SK-N-SH (cell line): Measurements from ENCODE around the gene IL31RA. TPM values are rescaled to one million over a fixed set of nuclear protein-coding genes. Genes with fewer than 3 reads are reported as not detected.

ENCODE experiments used
- CTCF ChIA-PET: fragments of 300-600, 350-600 bp; formaldehyde crosslinking; extraction: SDS; loops from one replicate; lab custom pipeline; 2021; lab: Yijun Ruan, JAX
- POLR2A ChIA-PET: fragments of 350-600 bp; sonication (Branson Sonifier 250); formaldehyde crosslinking; extraction: SDS; loops from one replicate; lab custom pipeline; 2020; ENCODE audit warnings: antibody characterized with exemption, inconsistent platforms; lab: Yijun Ruan, JAX
- DNase-seq: peaks from one replicate; pipeline ENCODE4 v3.0.0; 2012
- H2AFZ ChIP-seq: fragments of 200-600 bp; sonication (generic); 2 replicates; pipeline ENCODE4 v1.8.1; 2016; ENCODE audit warnings: antibody characterized with exemption, mild to moderate bottlenecking, low read depth
- H3F3A ChIP-seq: fragments of 200-600 bp; sonication (generic); replicated peaks from 2 replicates; pipeline ENCODE3; 2016; ENCODE audit warnings: antibody characterized with exemption, mild to moderate bottlenecking; ENCODE audit not compliant: insufficient read depth
- H3K27ac ChIP-seq, 2 experiments: fragments of 200-500 bp in 1 of 2; fragments of 200-600 bp in 1 of 2; sonication (Bioruptor generic) in 1 of 2; sonication (generic), shearing (Covaris generic) in 1 of 2; 2 replicates each; pipeline versions ENCODE4 v1.5.1 to v1.6.1; 2014 to 2016; ENCODE audit warnings: low read depth in 2 of 2, inconsistent platforms in 1 of 2, low read length in 1 of 2, mild to moderate bottlenecking in 1 of 2, mixed read lengths in 1 of 2
- H3K27me3 ChIP-seq: fragments of 200-600 bp; sonication (generic), shearing (Covaris generic); 2 replicates; pipeline ENCODE4 v1.6.1; 2016; ENCODE audit warnings: mixed run types; ENCODE audit not compliant: insufficient read depth
- H3K36me3 ChIP-seq, 2 experiments: fragments of 200-500 bp in 1 of 2; fragments of 200-600 bp in 1 of 2; sonication (Bioruptor generic) in 1 of 2; sonication (generic) in 1 of 2; replicated peaks in 1 of 2; 2 replicates each; pipeline versions ENCODE3 to v1.5.1; 2014 to 2016; ENCODE audit warnings: low read length in 1 of 2, mild to moderate bottlenecking in 1 of 2; ENCODE audit not compliant: insufficient read depth in 2 of 2, control insufficient read depth in 1 of 2
- H3K4me1 ChIP-seq, 2 experiments: fragments of 200-500 bp in 1 of 2; fragments of 200-600 bp in 1 of 2; sonication (Bioruptor generic) in 1 of 2; sonication (generic), shearing (Covaris generic) in 1 of 2; 2 replicates each; pipeline versions ENCODE4 v1.5.1 to v1.6.1; 2014 to 2016; ENCODE audit warnings: low read depth in 1 of 2, low read length in 1 of 2, mixed run types in 1 of 2; ENCODE audit not compliant: insufficient read depth in 2 of 2, control insufficient read depth in 1 of 2
- H3K4me2 ChIP-seq: fragments of 200-600 bp; sonication (generic), shearing (Covaris generic); 2 replicates; pipeline ENCODE4 v1.6.1; 2017; ENCODE audit warnings: mixed run types
- H3K4me3 ChIP-seq, 2 experiments: fragments of 200-500 bp in 1 of 2; fragments of 200-600 bp in 1 of 2; sonication (Bioruptor generic) in 1 of 2; sonication (generic), shearing (Covaris generic) in 1 of 2; 2 replicates each; pipeline versions ENCODE4 v1.5.1 to v1.8.1; 2014 to 2016; ENCODE audit warnings: low read depth in 2 of 2, inconsistent platforms in 1 of 2, low read length in 1 of 2, mild to moderate bottlenecking in 1 of 2, mixed read lengths in 1 of 2, moderate library complexity in 1 of 2
- H3K79me2 ChIP-seq: fragments of 200-600 bp; sonication (generic); 2 replicates; pipeline ENCODE4 v1.8.1; 2017; ENCODE audit warnings: mild to moderate bottlenecking; ENCODE audit not compliant: insufficient read depth
- H3K9ac ChIP-seq: fragments of 200-600 bp; sonication (generic); 2 replicates; pipeline ENCODE4 v1.6.1; 2017; ENCODE audit warnings: mixed run types
- H3K9me2 ChIP-seq: fragments of 200-600 bp; sonication (generic); 2 replicates; pipeline ENCODE4 v1.6.1; 2017; ENCODE audit warnings: mixed run types
- H3K9me3 ChIP-seq: fragments of 200-600 bp; sonication (generic); 2 replicates; pipeline ENCODE4 v1.6.1; 2017; ENCODE audit warnings: mixed run types, mild to moderate bottlenecking, moderate library complexity
- H4K20me1 ChIP-seq: fragments of 200-600 bp; sonication (generic); 2 replicates; pipeline ENCODE4 v1.6.1; 2017; ENCODE audit warnings: mild to moderate bottlenecking, mixed run types; ENCODE audit not compliant: insufficient read depth
- CHD2 ChIP-seq: fragments of 150-350 bp; IDR thresholded peaks from 2 replicates; pipeline ENCODE4 v1.6.1; 2018; ENCODE audit warnings: low read length; ENCODE audit not compliant: partially characterized antibody
- ELF1 ChIP-seq: IDR thresholded peaks from 2 replicates; pipeline ENCODE4 v1.4.0; 2012
- EP300 ChIP-seq, 2 experiments: IDR thresholded peaks; 2 replicates each; pipeline versions ENCODE4 v1.4.0 to v1.6.1; 2012; ENCODE audit warnings: borderline replicate concordance in 1 of 2, low read depth in 1 of 2, low read length in 1 of 2
- RXRA ChIP-seq: IDR thresholded peaks from 2 replicates; pipeline ENCODE4 v1.4.0; 2012; ENCODE audit warnings: low read depth, mild to moderate bottlenecking, borderline replicate concordance
- TCF12 ChIP-seq: IDR thresholded peaks from 2 replicates; pipeline ENCODE4 v1.4.0; 2012
- USF2 ChIP-seq: fragments of 150-350 bp; IDR thresholded peaks from 2 replicates; pipeline ENCODE4 v1.6.1; 2017; ENCODE audit warnings: antibody characterized with exemption, low read length, low read depth, borderline replicate concordance
- WGBS: methylation state at CpG from one replicate; pipeline ENCODE4 v1.1.6; 2017; ENCODE audit warnings: low lambda C conversion rate; 5-methylcytosine and 5-hydroxymethylcytosine counted together
- polyA plus RNA-seq, 3 experiments: library from polyadenylated mRNA; depleted of rRNA; stranded (reverse); fragments of >200 nt; gene quantifications; 2 replicates each; pipeline ENCODE4 v1.2.3, GENCODE V29; 2012
- TF ChIP-seq, protein P1 (sequence below): IDR thresholded peaks from 2 replicates; pipeline ENCODE4; 2012
- TF ChIP-seq, protein P2 (sequence below): IDR thresholded peaks from 2 replicates; pipeline ENCODE4 v1.4.0; 2012; ENCODE audit warnings: low read depth, borderline replicate concordance

The IL31RA gene
- polyA plus RNA-seq, 1 of the 3 experiments (the other 2 are of a cell fraction), result 0.20 TPM

DNA sequence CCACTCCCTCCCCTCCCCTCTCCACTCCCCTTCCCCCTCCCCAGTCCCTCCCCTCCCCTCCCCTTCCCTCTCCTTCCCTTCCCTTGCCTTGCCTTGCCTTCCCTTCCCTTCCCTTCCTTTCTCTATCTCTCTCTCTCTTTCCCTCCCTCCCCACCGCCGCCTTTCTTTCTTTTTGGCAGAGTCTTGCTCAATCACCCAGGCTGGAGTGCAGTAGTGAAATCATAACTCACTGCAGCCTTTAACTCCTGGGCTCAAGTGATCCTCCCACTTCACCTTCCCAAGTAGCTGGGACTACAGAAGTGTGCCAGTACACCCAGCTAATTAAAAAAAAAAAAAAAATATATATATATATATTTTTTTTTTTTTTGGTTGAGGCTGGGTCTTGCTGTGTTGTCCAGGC is 45.5 kb downstream of the IL31RA start:
- ChIA-PET POLR2A (no interaction called here), CTCF (interaction anchor here (1.2 kb wide), 1 partner anchor 15 kb away, joined by 3 read pairs; no protein-coding TSS in a partner anchor)
- 97% methylated on average over 2 of the region's 2 CpGs for WGBS
- Histone ChIP-seq H3K4me3 (no peak overlapping the region), H3K27ac (no peak overlapping the region), H3F3A (peaks cover 12% of the 10 kb centered on the region), H3K79me2 (no peaks in the 10 kb centered on the region), H3K27me3 (no peaks in the 10 kb centered on the region), H3K36me3 (no peaks in the 10 kb centered on the region), H2AFZ (no peak overlapping the region), H3K4me2 (no peak overlapping the region), H3K9me2 (no peaks in the 10 kb centered on the region), H3K9me3 (no peaks in the 10 kb centered on the region), H3K4me1 (peaks cover 7 to 10% of the 10 kb centered on the region in 2 experiments; a peak in 3 of 4 replicates), H3K9ac (no peak overlapping the region), H4K20me1 (no peaks in the 10 kb centered on the region)
- DNase-seq, result no peak
- TF ChIP-seq RXRA, result no peak
- TF ChIP-seq, all 33 proteins: peak for 0

DNA sequence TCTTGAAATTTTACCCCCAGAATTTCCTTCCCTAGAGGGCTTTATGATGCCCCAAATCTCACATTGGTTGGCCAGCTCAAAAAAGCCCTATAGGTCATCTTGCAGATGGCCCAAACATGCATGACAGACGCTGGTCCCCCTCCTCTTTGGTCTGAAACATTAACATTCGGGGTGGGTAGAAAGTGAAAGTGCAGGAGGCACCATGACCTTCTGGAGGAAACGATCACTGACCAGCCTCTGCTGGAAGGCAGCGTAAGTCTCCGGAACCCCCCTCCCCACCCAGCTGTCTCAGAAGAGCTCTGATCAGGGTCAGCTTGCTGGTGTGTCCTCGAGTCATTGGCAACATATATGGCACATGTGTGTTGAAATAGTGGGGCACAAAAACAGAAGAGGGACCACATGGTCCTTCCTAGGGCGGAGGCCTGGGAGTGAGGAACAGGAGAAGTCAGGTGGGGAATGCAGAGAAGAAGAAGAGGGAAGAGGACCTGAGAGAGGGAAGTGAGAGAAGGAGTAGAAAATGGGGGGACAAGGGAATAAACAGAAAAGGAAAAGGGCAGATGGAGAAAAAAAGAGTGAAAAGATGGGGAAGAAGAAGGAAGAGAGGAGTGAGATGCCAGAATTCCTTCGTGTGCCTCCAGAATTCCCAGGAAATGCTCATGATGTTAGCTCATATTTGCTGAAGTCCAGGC is 46.2 kb downstream of the IL31RA start:
- H2AFZ ChIP-seq, result no peak overlapping the region; the same call in 1 of the 2 replicates

More for the DNA sequence above, 46.2 kb downstream of the IL31RA start:
- H3K27ac ChIP-seq, result peak overlapping the region; percentile 26 to 37; a peak in 2 of 4 replicates
- no peak overlapping the region for H3K9ac ChIP-seq
- TF ChIP-seq TCF12 (no peak), ELF1 (no peak), USF2 (no peak), CHD2 (no peak), EP300 (IDR thresholded peaks at IDR 0.05; ENCODE audit: borderline replicate concordance in 1 of 2, low read depth in 1 of 2, low read length in 1 of 2) (no peak)
- TF ChIP-seq, protein P1, sequence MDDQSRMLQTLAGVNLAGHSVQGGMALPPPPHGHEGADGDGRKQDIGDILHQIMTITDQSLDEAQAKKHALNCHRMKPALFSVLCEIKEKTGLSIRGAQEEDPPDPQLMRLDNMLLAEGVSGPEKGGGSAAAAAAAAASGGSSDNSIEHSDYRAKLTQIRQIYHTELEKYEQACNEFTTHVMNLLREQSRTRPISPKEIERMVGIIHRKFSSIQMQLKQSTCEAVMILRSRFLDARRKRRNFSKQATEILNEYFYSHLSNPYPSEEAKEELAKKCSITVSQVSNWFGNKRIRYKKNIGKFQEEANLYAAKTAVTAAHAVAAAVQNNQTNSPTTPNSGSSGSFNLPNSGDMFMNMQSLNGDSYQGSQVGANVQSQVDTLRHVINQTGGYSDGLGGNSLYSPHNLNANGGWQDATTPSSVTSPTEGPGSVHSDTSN, result no peak
- TF ChIP-seq, protein P2, sequence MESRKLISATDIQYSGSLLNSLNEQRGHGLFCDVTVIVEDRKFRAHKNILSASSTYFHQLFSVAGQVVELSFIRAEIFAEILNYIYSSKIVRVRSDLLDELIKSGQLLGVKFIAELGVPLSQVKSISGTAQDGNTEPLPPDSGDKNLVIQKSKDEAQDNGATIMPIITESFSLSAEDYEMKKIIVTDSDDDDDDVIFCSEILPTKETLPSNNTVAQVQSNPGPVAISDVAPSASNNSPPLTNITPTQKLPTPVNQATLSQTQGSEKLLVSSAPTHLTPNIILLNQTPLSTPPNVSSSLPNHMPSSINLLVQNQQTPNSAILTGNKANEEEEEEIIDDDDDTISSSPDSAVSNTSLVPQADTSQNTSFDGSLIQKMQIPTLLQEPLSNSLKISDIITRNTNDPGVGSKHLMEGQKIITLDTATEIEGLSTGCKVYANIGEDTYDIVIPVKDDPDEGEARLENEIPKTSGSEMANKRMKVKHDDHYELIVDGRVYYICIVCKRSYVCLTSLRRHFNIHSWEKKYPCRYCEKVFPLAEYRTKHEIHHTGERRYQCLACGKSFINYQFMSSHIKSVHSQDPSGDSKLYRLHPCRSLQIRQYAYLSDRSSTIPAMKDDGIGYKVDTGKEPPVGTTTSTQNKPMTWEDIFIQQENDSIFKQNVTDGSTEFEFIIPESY, result no peak
- ChIA-PET POLR2A (no interaction called here), CTCF (interaction anchor here (1.0 to 3.1 kb wide), 3 partner anchors 14 to 28 kb away, joined by 3 to 10 read pairs (median 3); no protein-coding TSS in a partner anchor)
- H3K79me2 ChIP-seq, result no peaks in the 10 kb centered on the region
- no peaks in the 10 kb centered on the region for H3K36me3 ChIP-seq
- peaks cover 7 to 10% of the 10 kb centered on the region in 2 experiments; a peak in 3 of 4 replicates for H3K4me1 ChIP-seq
- no peaks in the 10 kb centered on the region for H3K9me2 ChIP-seq
- H3K4me2 ChIP-seq, result peak overlapping the region; percentile 36
- no peak for DNase-seq
- H4K20me1 ChIP-seq, result no peaks in the 10 kb centered on the region
- peaks cover 12% of the 10 kb centered on the region for H3F3A ChIP-seq
- 83% methylated on average over 8 of the region's 8 CpGs for WGBS
- no peaks in the 10 kb centered on the region for H3K27me3 ChIP-seq
- no peaks in the 10 kb centered on the region for H3K9me3 ChIP-seq
- peak overlapping the region; percentile 27 to 40; a peak in 3 of 4 replicates for H3K4me3 ChIP-seq
